IMR-90 (cell line): ENCODE measurements around the gene PPP2R5E. TPM values are rescaled to one million over a fixed set of nuclear protein-coding genes. Genes with fewer than 3 reads are reported as not detected.

Source experiments
- ATAC-seq: fragments of 200-7000 bp; cut with Tn5 transposase; 2 replicates; pipeline ENCODE4 v1.9.1; 2020; ENCODE audit warnings: low read depth, mild to moderate bottlenecking, moderate library complexity
- BruUV-seq: library from RNA; stranded (reverse); fragments of 400-500 nt; replicated peaks from 2 replicates; lab custom pipeline; 2021; lab: Mats Ljungman, UMichigan
- CTCF ChIA-PET: fragments of 300-600 bp; formaldehyde crosslinking; extraction: SDS; loops from one replicate; lab custom pipeline; 2021; ENCODE audit warnings: antibody characterized with exemption; lab: Yijun Ruan, JAX
- POLR2A ChIA-PET: fragments of 300-600 bp; sonication (Branson Sonifier 250); formaldehyde crosslinking; loops from one replicate; lab custom pipeline; 2022; ENCODE audit warnings: antibody characterized with exemption; ENCODE audit not compliant: unreplicated experiment; lab: Charles Lee
- DNase-seq: peaks from one replicate; pipeline ENCODE4 v3.0.0; 2013
- H2AFZ ChIP-seq: replicated peaks from 2 replicates; pipeline ENCODE3; 2013; ENCODE audit warnings: low read length, mild to moderate bottlenecking; ENCODE audit not compliant: poor library complexity
- H2AK5ac ChIP-seq: 2 replicates; pipeline ENCODE4 v1.6.1; 2013; ENCODE audit warnings: low read depth, low read length, inconsistent platforms
- H2AK9ac ChIP-seq: replicated peaks from 2 replicates; pipeline ENCODE3; 2013; ENCODE audit warnings: mild to moderate bottlenecking, low read depth, low read length, moderate library complexity; ENCODE audit not compliant: poor library complexity
- H2BK120ac ChIP-seq: 2 replicates; pipeline ENCODE4 v1.6.1; 2013; ENCODE audit warnings: low read depth, low read length, inconsistent platforms
- H2BK15ac ChIP-seq: 3 replicates; pipeline ENCODE4 v1.6.1; 2013; ENCODE audit warnings: low read depth, low read length, inconsistent platforms
- H2BK20ac ChIP-seq: 2 replicates; pipeline ENCODE4 v1.6.1; 2013; ENCODE audit warnings: low read depth, mild to moderate bottlenecking, inconsistent platforms, low read length, moderate library complexity
- H2BK5ac ChIP-seq: 2 replicates; pipeline ENCODE4 v1.6.1; 2013; ENCODE audit warnings: mild to moderate bottlenecking, low read depth, low read length, inconsistent platforms; ENCODE audit not compliant: poor library complexity, severe bottlenecking
- H3K14ac ChIP-seq: replicated peaks from 2 replicates; pipeline ENCODE4 v1.6.1; 2013; ENCODE audit warnings: low read depth, low read length, inconsistent platforms
- H3K18ac ChIP-seq: 2 replicates; pipeline ENCODE4 v1.6.1; 2013; ENCODE audit warnings: low read depth, low read length, control low read depth
- H3K23ac ChIP-seq: 2 replicates; pipeline ENCODE4 v1.6.1; 2013; ENCODE audit warnings: low read depth, low read length, inconsistent platforms
- H3K27ac ChIP-seq: 2 replicates; pipeline ENCODE4 v1.5.1; 2013; ENCODE audit warnings: mild to moderate bottlenecking, control low read depth, low read length; ENCODE audit not compliant: insufficient read depth
- H3K27me3 ChIP-seq: 2 replicates; pipeline ENCODE4 v1.6.1; 2013; ENCODE audit warnings: low read length; ENCODE audit not compliant: control insufficient read depth, insufficient read depth
- H3K36me3 ChIP-seq: 2 replicates; pipeline ENCODE4 v1.6.1; 2013; ENCODE audit warnings: low read length, mixed read lengths; ENCODE audit not compliant: control insufficient read depth, insufficient read depth
- H3K4ac ChIP-seq: 2 replicates; pipeline ENCODE4 v1.6.1; 2013; ENCODE audit warnings: low read depth, low read length, inconsistent platforms
- H3K4me1 ChIP-seq: 2 replicates; pipeline ENCODE4 v1.6.1; 2013; ENCODE audit warnings: low read length, mixed read lengths; ENCODE audit not compliant: control insufficient read depth, insufficient read depth
- H3K4me2 ChIP-seq: 2 replicates; pipeline ENCODE4 v1.6.1; 2013; ENCODE audit warnings: low read depth, mild to moderate bottlenecking, control low read depth, low read length, moderate library complexity
- H3K4me3 ChIP-seq: 2 replicates; pipeline ENCODE4 v1.5.1; 2013; ENCODE audit warnings: low read depth, mild to moderate bottlenecking, control low read depth, low read length, moderate library complexity; ENCODE audit not compliant: insufficient read depth
- H3K56ac ChIP-seq: 2 replicates; pipeline ENCODE4 v1.6.1; 2013; ENCODE audit warnings: low read length, inconsistent platforms; ENCODE audit not compliant: insufficient read depth; ENCODE audit errors: extremely low read depth
- H3K79me1 ChIP-seq, 2 experiments: 2 replicates each; pipeline ENCODE4 v1.6.1; 2013; ENCODE audit warnings: low read length in 2 of 2, inconsistent platforms in 1 of 2, low read depth in 1 of 2
- H3K9ac ChIP-seq: 2 replicates; pipeline ENCODE4 v1.6.1; 2013; ENCODE audit warnings: low read depth, low read length, control low read depth
- H3K9me1 ChIP-seq: 2 replicates; pipeline ENCODE4 v1.6.1; 2013; ENCODE audit warnings: low read length, inconsistent platforms; ENCODE audit not compliant: insufficient read depth
- H3K9me3 ChIP-seq: 2 replicates; pipeline ENCODE4 v1.6.1; 2013; ENCODE audit warnings: low read length; ENCODE audit not compliant: control insufficient read depth, insufficient read depth
- H4K20me1 ChIP-seq: 2 replicates; pipeline ENCODE4 v1.6.1; 2013; ENCODE audit warnings: low read length, inconsistent platforms; ENCODE audit not compliant: insufficient read depth
- H4K5ac ChIP-seq: 2 replicates; pipeline ENCODE4 v1.6.1; 2013; ENCODE audit warnings: mild to moderate bottlenecking, low read depth, low read length, control low read depth
- H4K8ac ChIP-seq, 2 experiments: 2 replicates each; pipeline ENCODE4 v1.6.1; 2013; ENCODE audit warnings: low read depth in 2 of 2, low read length in 2 of 2, control low read depth in 1 of 2, inconsistent platforms in 1 of 2
- H4K91ac ChIP-seq: 2 replicates; pipeline ENCODE4 v1.6.1; 2013; ENCODE audit warnings: low read depth, low read length, inconsistent platforms; ENCODE audit not compliant: insufficient read depth
- BHLHE40 ChIP-seq: fragments of 150-350 bp; IDR thresholded peaks from 2 replicates; pipeline ENCODE4 v1.6.1; 2016; ENCODE audit warnings: mild to moderate bottlenecking, low read depth, low read length
- CEBPB ChIP-seq: IDR thresholded peaks from 2 replicates; pipeline ENCODE4 v1.6.1; 2012; ENCODE audit warnings: low read depth, low read length, improper control_type of control experiment
- CHD1 ChIP-seq: IDR thresholded peaks from 2 replicates; pipeline ENCODE4 v1.6.1; 2012; ENCODE audit warnings: low read depth, low read length, improper control_type of control experiment
- MAFK ChIP-seq: IDR thresholded peaks from 2 replicates; pipeline ENCODE4 v1.6.1; 2012; ENCODE audit warnings: low read depth, low read length, improper control_type of control experiment
- MAZ ChIP-seq: IDR thresholded peaks from 2 replicates; pipeline ENCODE4 v1.6.1; 2012; ENCODE audit warnings: low read depth, mild to moderate bottlenecking, low read length, improper control_type of control experiment, moderate library complexity, borderline replicate concordance
- RCOR1 ChIP-seq: IDR thresholded peaks from 2 replicates; pipeline ENCODE4 v1.6.1; 2012; ENCODE audit warnings: mild to moderate bottlenecking, low read length, improper control_type of control experiment; ENCODE audit not compliant: insufficient replicate concordance
- SMC3 ChIP-seq: fragments of 150-350 bp; IDR thresholded peaks from 2 replicates; pipeline ENCODE4 v1.6.1; 2016; ENCODE audit warnings: low read depth, mild to moderate bottlenecking, antibody characterized with exemption, low read length, moderate library complexity
- WGBS, 2 experiments: methylation state at CpG; one replicate each; pipeline versions ENCODE4 v1.1.5 to v1.1.7; 2013; ENCODE audit warnings: missing lambda C conversion rate in 2 of 2; ENCODE audit not compliant: insufficient read length in 1 of 2; ENCODE audit errors: extremely low coverage in 2 of 2; 5-methylcytosine and 5-hydroxymethylcytosine counted together
- dilution Hi-C: fragments of 300-500 bp; cut with HindIII; formaldehyde crosslinking; loops from one replicate; pipeline ENCODE4 v1.14.3; 2018; ENCODE audit warnings: low sequenced_read_pairs; ENCODE audit not compliant: unreplicated experiment
- in situ Hi-C: fragments of 300-500 bp; cut with MboI; formaldehyde crosslinking; loops from 3 replicates; pipeline ENCODE4 v1.14.3; 2019; ENCODE audit warnings: low sequenced_read_pairs, inconsistent platforms, mixed read lengths
- intact Hi-C: fragments of 100-400 bp; cut with micrococcal nuclease; formaldehyde crosslinking; loops from 2 replicates; pipeline ENCODE4 v1.10.0; 2022
- polyA plus RNA-seq, 3 experiments: library from polyadenylated mRNA; depleted of rRNA; stranded (reverse); fragments of >200 nt; gene quantifications; 2 replicates each; pipeline ENCODE4 v1.2.3, GENCODE V29; 2012; ENCODE audit warnings: low replicate concordance in 1 of 3
- total RNA-seq: library from RNA; depleted of rRNA; stranded (reverse); fragments of >200 nt; gene quantifications from 2 replicates; pipeline ENCODE4 v1.2.3, GENCODE V29; 2012
- TF ChIP-seq, protein P1 (sequence below): fragments of 150-350 bp; IDR thresholded peaks from 2 replicates; pipeline ENCODE4 v1.6.1; 2016; ENCODE audit warnings: low read depth, mild to moderate bottlenecking, low read length, moderate library complexity, borderline replicate concordance
- TF ChIP-seq, protein P2 (sequence below): conservative IDR thresholded peaks from 2 replicates; pipeline ENCODE4 v1.5.1; 2012; ENCODE audit warnings: mild to moderate bottlenecking, low read depth, low read length, improper control_type of control experiment

Gene PPP2R5E
- total and polyA plus RNA-seq, 2 of the 4 experiments (the other 2 are of a cell fraction) = 9.7 to 12.2 TPM

DNA sequence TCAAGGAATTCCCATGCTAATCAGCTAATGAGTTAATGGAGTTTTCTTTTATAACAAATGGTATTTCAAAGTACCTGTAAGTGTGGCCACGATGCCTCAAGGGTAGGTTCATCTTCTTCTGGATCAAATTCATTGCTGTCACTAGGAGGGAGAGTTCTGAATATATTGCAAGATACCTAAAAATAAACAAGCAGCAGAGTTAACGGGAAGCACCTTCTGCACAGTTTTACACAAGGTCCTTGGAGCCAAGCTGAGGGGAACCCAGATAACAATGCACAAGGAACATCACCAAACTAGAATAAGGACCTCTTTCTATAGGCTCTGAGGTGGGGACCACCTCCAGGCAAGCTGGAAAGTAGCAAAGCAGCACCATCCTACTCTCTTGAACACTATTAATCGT is 121.3 kb downstream of the PPP2R5E start:
- Histone ChIP-seq H4K8ac (no peak overlapping the region), H3K4me1 (no peaks in the 10 kb centered on the region), H3K36me3 (peaks cover 7% of the 10 kb centered on the region), H3K9me3 (no peaks in the 10 kb centered on the region), H3K4ac (no peak overlapping the region), H3K4me2 (no peak overlapping the region), H3K4me3 (no peak overlapping the region), H2BK5ac (no peak overlapping the region), H4K91ac (no peak overlapping the region), H2BK120ac (no peak overlapping the region), H3K18ac (no peak overlapping the region), H3K23ac (no peak overlapping the region), H2BK20ac (no peak overlapping the region), H4K20me1 (peaks cover 8% of the 10 kb centered on the region; the same call in 1 of the 2 replicates), H2AK5ac (no peak overlapping the region), H2BK15ac (no peak overlapping the region), H3K9ac (no peak overlapping the region), H2AK9ac (no peak overlapping the region), H3K9me1 (peaks cover 3% of the 10 kb centered on the region; the same call in 1 of the 2 replicates), H3K27me3 (no peaks in the 10 kb centered on the region), H3K14ac (no peak overlapping the region), H4K5ac (no peak overlapping the region), H3K27ac (no peak overlapping the region), H3K56ac (no peak overlapping the region), H2AFZ (no peak overlapping the region), H3K79me1 (peaks cover 30 to 51% of the 10 kb centered on the region in 2 experiments)
- DNase-seq (no peak), ATAC-seq (no peak)
- no peak for TF ChIP-seq CHD1
- TF ChIP-seq, protein P1, sequence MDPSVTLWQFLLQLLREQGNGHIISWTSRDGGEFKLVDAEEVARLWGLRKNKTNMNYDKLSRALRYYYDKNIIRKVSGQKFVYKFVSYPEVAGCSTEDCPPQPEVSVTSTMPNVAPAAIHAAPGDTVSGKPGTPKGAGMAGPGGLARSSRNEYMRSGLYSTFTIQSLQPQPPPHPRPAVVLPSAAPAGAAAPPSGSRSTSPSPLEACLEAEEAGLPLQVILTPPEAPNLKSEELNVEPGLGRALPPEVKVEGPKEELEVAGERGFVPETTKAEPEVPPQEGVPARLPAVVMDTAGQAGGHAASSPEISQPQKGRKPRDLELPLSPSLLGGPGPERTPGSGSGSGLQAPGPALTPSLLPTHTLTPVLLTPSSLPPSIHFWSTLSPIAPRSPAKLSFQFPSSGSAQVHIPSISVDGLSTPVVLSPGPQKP = no peak
- no peak for TF ChIP-seq SMC3
- TF ChIP-seq RCOR1 = no peak
- TF ChIP-seq MAFK = no peak
- TF ChIP-seq MAZ = no peak
- no peak for TF ChIP-seq CEBPB
- no peak for TF ChIP-seq BHLHE40
- TF ChIP-seq, protein P2, sequence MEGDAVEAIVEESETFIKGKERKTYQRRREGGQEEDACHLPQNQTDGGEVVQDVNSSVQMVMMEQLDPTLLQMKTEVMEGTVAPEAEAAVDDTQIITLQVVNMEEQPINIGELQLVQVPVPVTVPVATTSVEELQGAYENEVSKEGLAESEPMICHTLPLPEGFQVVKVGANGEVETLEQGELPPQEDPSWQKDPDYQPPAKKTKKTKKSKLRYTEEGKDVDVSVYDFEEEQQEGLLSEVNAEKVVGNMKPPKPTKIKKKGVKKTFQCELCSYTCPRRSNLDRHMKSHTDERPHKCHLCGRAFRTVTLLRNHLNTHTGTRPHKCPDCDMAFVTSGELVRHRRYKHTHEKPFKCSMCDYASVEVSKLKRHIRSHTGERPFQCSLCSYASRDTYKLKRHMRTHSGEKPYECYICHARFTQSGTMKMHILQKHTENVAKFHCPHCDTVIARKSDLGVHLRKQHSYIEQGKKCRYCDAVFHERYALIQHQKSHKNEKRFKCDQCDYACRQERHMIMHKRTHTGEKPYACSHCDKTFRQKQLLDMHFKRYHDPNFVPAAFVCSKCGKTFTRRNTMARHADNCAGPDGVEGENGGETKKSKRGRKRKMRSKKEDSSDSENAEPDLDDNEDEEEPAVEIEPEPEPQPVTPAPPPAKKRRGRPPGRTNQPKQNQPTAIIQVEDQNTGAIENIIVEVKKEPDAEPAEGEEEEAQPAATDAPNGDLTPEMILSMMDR = no peak
- CTCF ChIA-PET = interaction anchor here (0.6 kb wide), 1 partner anchor 87 kb away, joined by 5 read pairs; no protein-coding TSS in a partner anchor
- BruUV-seq = no TSS peak
- POLR2A ChIA-PET = no interaction called here
- intact Hi-C loops (no loop called here), dilution Hi-C loops (no loop called here), in situ Hi-C loops (no loop called here)
- no CpG with 5 or more reads among the region's 3 CpGs for WGBS, 2 experiments
